Fibroblast of lung (primary cell): ENCODE data around the gene KCTD11.

ENCODE experiments used
- EZH2 ChIP-seq: IDR thresholded peaks from 2 replicates; pipeline ENCODE4 v1.5.1; 2012; ENCODE audit warnings: low read length, control low read depth, mild to moderate bottlenecking; ENCODE audit errors: missing control alignments
- TF ChIP-seq, protein P1 (sequence below), 2 donors: IDR thresholded peaks in 1 of 2; conservative IDR thresholded peaks in 1 of 2; 1 replicate in 1 of 2; 2 replicates in 1 of 2; pipeline ENCODE4 v1.5.1; 2011 to 2012; ENCODE audit warnings: low read length in 2 of 2, control low read depth in 1 of 2, inconsistent platforms in 1 of 2, low read depth in 1 of 2, mild to moderate bottlenecking in 1 of 2

DNA sequence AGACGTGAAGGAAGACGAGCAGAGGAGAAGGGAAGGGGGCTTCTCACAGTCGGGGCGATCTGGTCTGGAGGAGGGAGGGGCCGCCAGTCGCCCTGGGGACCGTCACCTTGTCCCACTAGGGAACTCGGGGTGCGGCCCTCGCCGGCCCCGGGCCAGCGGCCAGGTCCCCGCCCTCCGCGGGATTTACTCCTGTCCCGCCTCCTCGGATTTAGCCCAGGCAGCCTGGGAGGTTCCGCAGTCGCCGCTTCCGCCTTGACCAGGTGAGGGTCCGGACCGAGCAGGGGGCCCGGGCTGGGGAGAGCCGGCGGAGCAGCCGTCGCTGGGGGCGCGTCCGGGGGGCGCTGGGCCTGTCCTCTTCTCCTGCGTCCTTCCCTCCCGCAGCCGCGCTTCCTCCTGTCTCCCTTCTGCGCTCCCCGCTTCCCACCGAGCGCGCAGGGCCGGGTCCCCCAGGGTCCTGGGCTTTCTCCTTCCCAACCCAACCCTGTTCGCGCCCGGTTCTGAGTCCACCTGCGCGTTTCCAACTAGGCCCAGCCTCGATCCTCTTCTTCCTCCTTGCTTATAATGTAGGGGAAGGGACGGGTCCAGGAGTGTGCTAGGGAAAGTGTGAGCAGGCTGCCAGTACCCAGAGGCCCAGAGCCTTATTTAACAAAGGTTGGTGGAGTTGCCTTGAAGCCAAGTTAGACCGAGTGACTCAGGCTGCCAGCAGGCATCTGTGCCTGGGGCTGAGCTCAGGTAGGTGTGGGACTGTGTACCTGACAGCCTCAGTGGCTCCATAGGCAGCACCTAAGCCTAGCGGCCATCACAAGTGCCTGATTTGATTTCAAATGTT lies 29.1 kb downstream of the KCTD11 start, which contains the start of gene TNK1:
- TF ChIP-seq, protein P1, sequence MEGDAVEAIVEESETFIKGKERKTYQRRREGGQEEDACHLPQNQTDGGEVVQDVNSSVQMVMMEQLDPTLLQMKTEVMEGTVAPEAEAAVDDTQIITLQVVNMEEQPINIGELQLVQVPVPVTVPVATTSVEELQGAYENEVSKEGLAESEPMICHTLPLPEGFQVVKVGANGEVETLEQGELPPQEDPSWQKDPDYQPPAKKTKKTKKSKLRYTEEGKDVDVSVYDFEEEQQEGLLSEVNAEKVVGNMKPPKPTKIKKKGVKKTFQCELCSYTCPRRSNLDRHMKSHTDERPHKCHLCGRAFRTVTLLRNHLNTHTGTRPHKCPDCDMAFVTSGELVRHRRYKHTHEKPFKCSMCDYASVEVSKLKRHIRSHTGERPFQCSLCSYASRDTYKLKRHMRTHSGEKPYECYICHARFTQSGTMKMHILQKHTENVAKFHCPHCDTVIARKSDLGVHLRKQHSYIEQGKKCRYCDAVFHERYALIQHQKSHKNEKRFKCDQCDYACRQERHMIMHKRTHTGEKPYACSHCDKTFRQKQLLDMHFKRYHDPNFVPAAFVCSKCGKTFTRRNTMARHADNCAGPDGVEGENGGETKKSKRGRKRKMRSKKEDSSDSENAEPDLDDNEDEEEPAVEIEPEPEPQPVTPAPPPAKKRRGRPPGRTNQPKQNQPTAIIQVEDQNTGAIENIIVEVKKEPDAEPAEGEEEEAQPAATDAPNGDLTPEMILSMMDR (conservative IDR thresholded peaks at IDR 0.05 in 1 of 2, IDR thresholded peaks at IDR 0.05 in 1 of 2; ENCODE audit: low read depth in 1 of 2, low read length in 2 of 2): no peak
- TF ChIP-seq EZH2: peak; percentile 82
